Suprapubic skin (tissue), 4 donors: Measurements from ENCODE around the gene SCAI.

Experiments used
- EP300 ChIP-seq: sonication (generic); formaldehyde crosslinking; IDR thresholded peaks from one replicate; pipeline ENCODE4 v1.6.1; 2017; ENCODE audit warnings: antibody characterized with exemption
- POLR2A ChIP-seq, 2 donors: fragments of 450-650 bp; IDR thresholded peaks; one replicate each; pipeline ENCODE4 v1.6.1; 2017; ENCODE audit warnings: antibody characterized with exemption in 2 of 2, mild to moderate bottlenecking in 2 of 2, moderate library complexity in 2 of 2
- POLR2AphosphoS5 ChIP-seq, 3 donors: sonication (generic); formaldehyde crosslinking; IDR thresholded peaks; one replicate each; pipeline ENCODE4 v1.6.1; 2017; ENCODE audit warnings: antibody characterized with exemption in 3 of 3
- TF ChIP-seq, protein P1 (sequence below), 2 donors: fragments of 200-600 bp in 1 of 2; fragments of 450-650 bp in 1 of 2; sonication (generic) in 1 of 2; IDR thresholded peaks; one replicate each; pipeline ENCODE4 v1.5.1; 2016 to 2019; ENCODE audit warnings: antibody characterized with exemption in 2 of 2, mild to moderate bottlenecking in 1 of 2, moderate library complexity in 1 of 2

- TF ChIP-seq, protein P1, sequence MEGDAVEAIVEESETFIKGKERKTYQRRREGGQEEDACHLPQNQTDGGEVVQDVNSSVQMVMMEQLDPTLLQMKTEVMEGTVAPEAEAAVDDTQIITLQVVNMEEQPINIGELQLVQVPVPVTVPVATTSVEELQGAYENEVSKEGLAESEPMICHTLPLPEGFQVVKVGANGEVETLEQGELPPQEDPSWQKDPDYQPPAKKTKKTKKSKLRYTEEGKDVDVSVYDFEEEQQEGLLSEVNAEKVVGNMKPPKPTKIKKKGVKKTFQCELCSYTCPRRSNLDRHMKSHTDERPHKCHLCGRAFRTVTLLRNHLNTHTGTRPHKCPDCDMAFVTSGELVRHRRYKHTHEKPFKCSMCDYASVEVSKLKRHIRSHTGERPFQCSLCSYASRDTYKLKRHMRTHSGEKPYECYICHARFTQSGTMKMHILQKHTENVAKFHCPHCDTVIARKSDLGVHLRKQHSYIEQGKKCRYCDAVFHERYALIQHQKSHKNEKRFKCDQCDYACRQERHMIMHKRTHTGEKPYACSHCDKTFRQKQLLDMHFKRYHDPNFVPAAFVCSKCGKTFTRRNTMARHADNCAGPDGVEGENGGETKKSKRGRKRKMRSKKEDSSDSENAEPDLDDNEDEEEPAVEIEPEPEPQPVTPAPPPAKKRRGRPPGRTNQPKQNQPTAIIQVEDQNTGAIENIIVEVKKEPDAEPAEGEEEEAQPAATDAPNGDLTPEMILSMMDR (IDR thresholded peaks at IDR 0.05) = no peak
- TF ChIP-seq POLR2AphosphoS5 (IDR thresholded peaks at IDR 0.05) (no peak), POLR2A (IDR thresholded peaks at IDR 0.05) (no peak), EP300 (no peak)
These were observed 122.3 kb downstream of the SCAI start for GRCh38 chr9:125021069-125021468.
